ENCODE data around the gene IZUMO4. TPM values are rescaled to one million over a fixed set of nuclear protein-coding genes. Genes with fewer than 3 reads are reported as not detected.

IZUMO4 gene
- total RNA-seq, 2 donors from 2014 or later = 29.7 to 105 TPM

- ATAC-seq (no peak), DNase-seq (ENCODE audit: low spot score in 2 of 2) (no peak)
- H3K9me3 Mint-ChIP-seq = peaks cover 0 to 4% of the 10 kb centered on the region in 2 donors
- H3K27ac Mint-ChIP-seq = peak overlapping the region; percentile 74 to 87
- peaks cover 17 to 18% of the 10 kb centered on the region in 2 donors for H3K36me3 Mint-ChIP-seq
Observed at GRCh38 chr19:2111425-2111824, 14.7 kb downstream of the IZUMO4 start.

GRCh38 chr19:2111886-2112285, 15.2 kb downstream of the IZUMO4 start:
- ATAC-seq (no peak), DNase-seq (ENCODE audit: low spot score in 2 of 2) (no peak)
- peak overlapping the region; percentile 74 to 87 for H3K27ac Mint-ChIP-seq
- no peaks in the 10 kb centered on the region for H3K9me3 Mint-ChIP-seq
- H3K36me3 Mint-ChIP-seq = peaks cover 12 to 13% of the 10 kb centered on the region in 2 donors

- H3K9me3 Mint-ChIP-seq = no peaks in the 10 kb centered on the region
- peaks cover 8 to 10% of the 10 kb centered on the region in 2 donors for H3K36me3 Mint-ChIP-seq
- ATAC-seq (peak; percentile 9 to 18), DNase-seq (ENCODE audit: low spot score in 2 of 2) (no peak)
- H3K27ac Mint-ChIP-seq = peak overlapping the region in 1 of 2 donors; percentile 74
Observed at GRCh38 chr19:2112516-2113320, 16.0 kb downstream of the IZUMO4 start.

GRCh38 chr19:2113439-2114211, 16.9 kb downstream of the IZUMO4 start:
- DNase-seq (ENCODE audit: low spot score in 2 of 2) = no peak
- H3K27ac Mint-ChIP-seq = peak overlapping the region in 1 of 2 donors; percentile 36
- ATAC-seq = no peak
- H3K9me3 Mint-ChIP-seq = no peaks in the 10 kb centered on the region
- peaks cover 4 to 8% of the 10 kb centered on the region in 2 donors for H3K36me3 Mint-ChIP-seq

GRCh38 chr19:2114218-2114617, 17.5 kb downstream of the IZUMO4 start:
- ATAC-seq (no peak), DNase-seq (ENCODE audit: low spot score in 2 of 2) (no peak)
- H3K36me3 Mint-ChIP-seq = peaks cover 4 to 8% of the 10 kb centered on the region in 2 donors
- H3K9me3 Mint-ChIP-seq = no peaks in the 10 kb centered on the region
- H3K27ac Mint-ChIP-seq = peak overlapping the region in 1 of 2 donors; percentile 36

GRCh38 chr19:2114821-2115220, 18.1 kb downstream of the IZUMO4 start:
- H3K36me3 Mint-ChIP-seq = peaks cover 4 to 8% of the 10 kb centered on the region in 2 donors
- ATAC-seq = no peak
- no peaks in the 10 kb centered on the region for H3K9me3 Mint-ChIP-seq
- no peak overlapping the region for H3K27ac Mint-ChIP-seq
- no peak for DNase-seq (ENCODE audit: low spot score in 2 of 2)

- H3K27ac Mint-ChIP-seq = no peak overlapping the region
- ATAC-seq (no peak), DNase-seq (ENCODE audit: low spot score in 2 of 2) (no peak)
- peaks cover 4 to 8% of the 10 kb centered on the region in 2 donors for H3K36me3 Mint-ChIP-seq
- H3K9me3 Mint-ChIP-seq = no peaks in the 10 kb centered on the region
Observed at GRCh38 chr19:2115324-2115723, 18.6 kb downstream of the IZUMO4 start.

- Mint-ChIP-seq H3K9me3 (no peaks in the 10 kb centered on the region), H3K27ac (no peak overlapping the region), H3K36me3 (peaks cover 4 to 8% of the 10 kb centered on the region in 2 donors)
- ATAC-seq (no peak), DNase-seq (ENCODE audit: low spot score in 2 of 2) (no peak)
Observed at GRCh38 chr19:2115911-2116426, 19.3 kb downstream of the IZUMO4 start.

- ATAC-seq (no peak), DNase-seq (ENCODE audit: low spot score in 2 of 2) (no peak)
- Mint-ChIP-seq H3K36me3 (peaks cover 9 to 12% of the 10 kb centered on the region in 2 donors), H3K27ac (peak overlapping the region in 1 of 2 donors; percentile 51), H3K9me3 (no peaks in the 10 kb centered on the region)
Observed at GRCh38 chr19:2116507-2116906, 19.8 kb downstream of the IZUMO4 start.

GRCh38 chr19:2117215-2117960, 20.7 kb downstream of the IZUMO4 start:
- peak overlapping the region in 1 of 2 donors; percentile 51 for H3K27ac Mint-ChIP-seq
- DNase-seq (ENCODE audit: low spot score in 2 of 2) (no peak), ATAC-seq (no peak)
- no peaks in the 10 kb centered on the region for H3K9me3 Mint-ChIP-seq
- H3K36me3 Mint-ChIP-seq = peaks cover 9 to 12% of the 10 kb centered on the region in 2 donors

GRCh38 chr19:2118438-2118837, 21.7 kb downstream of the IZUMO4 start:
- Mint-ChIP-seq H3K27ac (no peak overlapping the region), H3K36me3 (peaks cover 9 to 12% of the 10 kb centered on the region in 2 donors), H3K9me3 (no peaks in the 10 kb centered on the region)
- DNase-seq (ENCODE audit: low spot score in 2 of 2) = no peak
- no peak for ATAC-seq

GRCh38 chr19:2119921-2120785, 23.4 kb downstream of the IZUMO4 start:
- DNase-seq (ENCODE audit: low spot score in 2 of 2) (no peak), ATAC-seq (no peak)
- H3K27ac Mint-ChIP-seq = peak overlapping the region in 1 of 2 donors; percentile 81
- no peaks in the 10 kb centered on the region for H3K9me3 Mint-ChIP-seq
- peaks cover 6 to 9% of the 10 kb centered on the region in 2 donors for H3K36me3 Mint-ChIP-seq

GRCh38 chr19:2120821-2121220, 24.1 kb downstream of the IZUMO4 start:
- Mint-ChIP-seq H3K27ac (no peak overlapping the region), H3K36me3 (peaks cover 5 to 6% of the 10 kb centered on the region in 2 donors), H3K9me3 (no peaks in the 10 kb centered on the region)
- no peak for DNase-seq (ENCODE audit: low spot score in 2 of 2)
- ATAC-seq = no peak

GRCh38 chr19:2121416-2122051, 24.8 kb downstream of the IZUMO4 start:
- no peak for DNase-seq (ENCODE audit: low spot score in 2 of 2)
- ATAC-seq = no peak
- Mint-ChIP-seq H3K9me3 (no peaks in the 10 kb centered on the region), H3K36me3 (peaks cover 5 to 6% of the 10 kb centered on the region in 2 donors), H3K27ac (peak overlapping the region in 1 of 2 donors; percentile 33)

GRCh38 chr19:2122251-2122650, 25.5 kb downstream of the IZUMO4 start:
- no peak for ATAC-seq
- no peak for DNase-seq (ENCODE audit: low spot score in 2 of 2)
- H3K9me3 Mint-ChIP-seq = no peaks in the 10 kb centered on the region
- H3K27ac Mint-ChIP-seq = no peak overlapping the region
- H3K36me3 Mint-ChIP-seq = peaks cover 5 to 6% of the 10 kb centered on the region in 2 donors

All from activated naive CD4-positive, alpha-beta T cell treated with anti-CD3 and anti-CD28 coated beads, Interleukin-2, amount 50 U/mL, for 72 hours (primary cell).